SK-N-MC (cell line): Measurements from ENCODE around the gene EIF5B.

Experiments
- DNase-seq: peaks from one replicate; pipeline ENCODE4 v3.0.0-alpha.2; 2011; ENCODE audit warnings: low read depth, low spot score
- H3K27ac ChIP-seq: fragments of 200-600 bp; sonication (generic); 2 replicates; pipeline ENCODE4 v1.5.1; 2016; ENCODE audit warnings: mixed run types
- H3K36me3 ChIP-seq: fragments of 200-600 bp; sonication (generic); 2 replicates; pipeline ENCODE4 v1.6.1; 2017; ENCODE audit warnings: antibody characterized with exemption, low read length, mixed read lengths; ENCODE audit not compliant: insufficient read depth
- H3K4me3 ChIP-seq: fragments of 200-600 bp; sonication (generic); 2 replicates; pipeline ENCODE4 v1.5.1; 2016
- H3K9ac ChIP-seq: fragments of 200-600 bp; sonication (generic); 2 replicates; pipeline ENCODE4 v1.8.0; 2017; ENCODE audit warnings: mixed run types, mixed read lengths; ENCODE audit not compliant: insufficient read length
- H3K9me3 ChIP-seq: fragments of 200-600 bp; sonication (generic); 2 replicates; pipeline ENCODE4 v1.6.1; 2017; ENCODE audit warnings: low read depth, mild to moderate bottlenecking, antibody characterized with exemption, low read length, moderate library complexity, mixed read lengths
- EZH2 ChIP-seq: fragments of 200-600 bp; sonication (generic); IDR thresholded peaks from one replicate; pipeline ENCODE4 v1.6.1; 2017; ENCODE audit warnings: antibody characterized with exemption
- FOXP2 ChIP-seq: optimal IDR thresholded peaks from 2 replicates; pipeline ENCODE3; 2011; ENCODE audit warnings: mild to moderate bottlenecking, moderate library complexity; ENCODE audit not compliant: insufficient read depth; ENCODE audit errors: extremely low read length, control extremely low read depth
- POLR2AphosphoS5 ChIP-seq: IDR thresholded peaks from 2 replicates; pipeline ENCODE4 v1.6.1; 2012; ENCODE audit warnings: mild to moderate bottlenecking, low read depth, low read length, borderline replicate concordance

The EIF5B gene

GRCh38 chr2:99406137-99406536, 68.9 kb downstream of the EIF5B start:
- Histone ChIP-seq H3K27ac (no peak overlapping the region), H3K4me3 (no peak overlapping the region), H3K9me3 (no peaks in the 10 kb centered on the region), H3K9ac (no peak overlapping the region), H3K36me3 (peaks cover 65% of the 10 kb centered on the region)
- TF ChIP-seq POLR2AphosphoS5, result no peak
- DNase-seq, result no peak

- H3K36me3 ChIP-seq, result peaks cover 50% of the 10 kb centered on the region
- no peak overlapping the region for H3K27ac ChIP-seq
- no peaks in the 10 kb centered on the region for H3K9me3 ChIP-seq
- no peak for DNase-seq
- H3K9ac ChIP-seq, result no peak overlapping the region
- no peak overlapping the region for H3K4me3 ChIP-seq
- TF ChIP-seq EZH2 (no peak), POLR2AphosphoS5 (no peak; the same call in 1 of the 2 replicates), FOXP2 (no peak)
Measured at GRCh38 chr2:99410276-99410675, 73.1 kb downstream of the EIF5B start.

- Histone ChIP-seq H3K27ac (no peak overlapping the region), H3K9ac (no peak overlapping the region), H3K36me3 (peaks cover 56% of the 10 kb centered on the region), H3K4me3 (no peak overlapping the region), H3K9me3 (no peaks in the 10 kb centered on the region)
- no peak for DNase-seq
- TF ChIP-seq POLR2AphosphoS5 (no peak), FOXP2 (no peak), EZH2 (no peak)
Measured at GRCh38 chr2:99414566-99414965, 77.4 kb downstream of the EIF5B start.

GRCh38 chr2:99417396-99417795, 80.2 kb downstream of the EIF5B start:
- Histone ChIP-seq H3K9me3 (no peaks in the 10 kb centered on the region), H3K4me3 (no peak overlapping the region), H3K27ac (no peak overlapping the region), H3K9ac (no peak overlapping the region), H3K36me3 (peaks cover 59% of the 10 kb centered on the region)
- no peak for TF ChIP-seq POLR2AphosphoS5
- TF ChIP-seq EZH2, result no peak
- no peak for TF ChIP-seq FOXP2
- DNase-seq, result no peak

- peaks cover 60% of the 10 kb centered on the region for H3K36me3 ChIP-seq
- DNase-seq, result no peak
- H3K9ac ChIP-seq, result no peak overlapping the region
- TF ChIP-seq EZH2 (no peak), FOXP2 (no peak), POLR2AphosphoS5 (no peak)
- no peak overlapping the region for H3K27ac ChIP-seq
- H3K4me3 ChIP-seq, result no peak overlapping the region
- H3K9me3 ChIP-seq, result no peaks in the 10 kb centered on the region
Measured at GRCh38 chr2:99420031-99420430, 82.8 kb downstream of the EIF5B start.

- peaks cover 60% of the 10 kb centered on the region for H3K36me3 ChIP-seq
- DNase-seq, result no peak
- no peak overlapping the region for H3K9ac ChIP-seq
- H3K9me3 ChIP-seq, result no peaks in the 10 kb centered on the region
- TF ChIP-seq FOXP2 (no peak), POLR2AphosphoS5 (no peak), EZH2 (no peak)
- H3K4me3 ChIP-seq, result no peak overlapping the region
- no peak overlapping the region for H3K27ac ChIP-seq
Measured at GRCh38 chr2:99420751-99421299, 83.6 kb downstream of the EIF5B start.

- TF ChIP-seq EZH2 (no peak), FOXP2 (no peak), POLR2AphosphoS5 (no peak)
- Histone ChIP-seq H3K4me3 (no peak overlapping the region), H3K9ac (no peak overlapping the region), H3K36me3 (peaks cover 62% of the 10 kb centered on the region), H3K27ac (no peak overlapping the region), H3K9me3 (no peaks in the 10 kb centered on the region)
- no peak for DNase-seq
Measured at GRCh38 chr2:99421469-99421868, 84.3 kb downstream of the EIF5B start.

GRCh38 chr2:99422599-99422998, 85.4 kb downstream of the EIF5B start:
- DNase-seq, result no peak
- H3K36me3 ChIP-seq, result peaks cover 67% of the 10 kb centered on the region

GRCh38 chr2:99424371-99424770, 87.2 kb downstream of the EIF5B start:
- H3K9ac ChIP-seq, result no peak overlapping the region
- TF ChIP-seq FOXP2, result no peak
- no peak for TF ChIP-seq POLR2AphosphoS5
- TF ChIP-seq EZH2, result no peak
- H3K27ac ChIP-seq, result no peak overlapping the region
- peaks cover 64% of the 10 kb centered on the region for H3K36me3 ChIP-seq
- no peak for DNase-seq
- H3K4me3 ChIP-seq, result no peak overlapping the region
- no peaks in the 10 kb centered on the region for H3K9me3 ChIP-seq

More at GRCh38 chr2:99422599-99422998, 85.4 kb downstream of the EIF5B start:
- H3K4me3 ChIP-seq, result no peak overlapping the region
- no peaks in the 10 kb centered on the region for H3K9me3 ChIP-seq
- H3K27ac ChIP-seq, result no peak overlapping the region
- no peak overlapping the region for H3K9ac ChIP-seq
- no peak for TF ChIP-seq POLR2AphosphoS5
- TF ChIP-seq EZH2, result no peak
- TF ChIP-seq FOXP2, result no peak
